ENCODE measurements around the gene EIF4E2.
"Not testable (repeated sequence)": the region's sequence is repeated elsewhere in the genome, so short reads cannot be mapped to it uniquely, and the experiment has no call there.

The EIF4E2 gene

GRCh38 chr2:232522623-232523401 is 27.7 kb upstream of the EIF4E2 start:
- DNase-seq: no peak

- no peak for DNase-seq
Observed at GRCh38 chr2:232523402-232523681, 27.1 kb upstream of the EIF4E2 start.

GRCh38 chr2:232523682-232524597 is 26.5 kb upstream of the EIF4E2 start:
- DNase-seq: peak; percentile 61

- DNase-seq: no peak
Observed at GRCh38 chr2:232524771-232525170, 25.7 kb upstream of the EIF4E2 start.

- no peak for DNase-seq
Observed at GRCh38 chr2:232525199-232525598, 25.3 kb upstream of the EIF4E2 start.

- no peak for DNase-seq
Observed at GRCh38 chr2:232525791-232526371, 24.6 kb upstream of the EIF4E2 start, which contains the start of gene CHRND. TSS of gene CHRND (plus strand) at chr2:232526160. CDS start at chr2:232526216, 56 bp downstream.

GRCh38 chr2:232526372-232526941 is 24.0 kb upstream of the EIF4E2 start:
- no peak for DNase-seq

GRCh38 chr2:232527905-232528470 is 22.5 kb upstream of the EIF4E2 start:
- DNase-seq: no peak

- DNase-seq: peak; percentile 29
Observed at GRCh38 chr2:232528746-232529460, 21.6 kb upstream of the EIF4E2 start.

GRCh38 chr2:232529806-232530547 is 20.5 kb upstream of the EIF4E2 start:
- no peak for DNase-seq

- no peak for DNase-seq
Observed at GRCh38 chr2:232530626-232531260, 19.7 kb upstream of the EIF4E2 start.

- no peak for DNase-seq
Observed at GRCh38 chr2:232532419-232532818, 18.1 kb upstream of the EIF4E2 start.

- DNase-seq: not testable (repeated sequence)
Observed at GRCh38 chr2:232532821-232533220, 17.7 kb upstream of the EIF4E2 start.

GRCh38 chr2:232533944-232534710 is 16.4 kb upstream of the EIF4E2 start:
- DNase-seq: no peak

GRCh38 chr2:232534940-232535651 is 15.4 kb upstream of the EIF4E2 start:
- DNase-seq: no peak

GRCh38 chr2:232535761-232536530 is 14.5 kb upstream of the EIF4E2 start:
- DNase-seq: no peak

GRCh38 chr2:232537079-232537478 is 13.4 kb upstream of the EIF4E2 start:
- DNase-seq: no peak

- no peak for DNase-seq
Observed at GRCh38 chr2:232537499-232537898, 13.0 kb upstream of the EIF4E2 start.

GRCh38 chr2:232538671-232539070 is 11.8 kb upstream of the EIF4E2 start:
- DNase-seq: no peak

All from EL (cell line).